Osteocyte (in vitro differentiated cells): ENCODE data around the gene ADAMTSL3. TPM values are rescaled to one million over a fixed set of nuclear protein-coding genes. Genes with fewer than 3 reads are reported as not detected.

Experiments used
- DNase-seq: peaks from one replicate; pipeline ENCODE4 v3.0.0; 2021; ENCODE audit warnings: mixed read lengths; ENCODE audit not compliant: unreplicated experiment; ENCODE audit errors: extremely low spot score
- H3K27ac Mint-ChIP-seq: one replicate; pipeline ENCODE4 v1.8.0; 2021; ENCODE audit warnings: mild to moderate bottlenecking, mixed read lengths; ENCODE audit not compliant: unreplicated experiment
- H3K27me3 Mint-ChIP-seq: one replicate; pipeline ENCODE4 v1.8.0; 2021; ENCODE audit warnings: mixed read lengths; ENCODE audit not compliant: unreplicated experiment
- H3K36me3 Mint-ChIP-seq: one replicate; pipeline ENCODE4 v1.8.0; 2021; ENCODE audit warnings: mixed read lengths; ENCODE audit not compliant: unreplicated experiment
- H3K4me1 Mint-ChIP-seq: one replicate; pipeline ENCODE4 v1.8.0; 2021; ENCODE audit warnings: mixed read lengths; ENCODE audit not compliant: unreplicated experiment
- H3K4me3 Mint-ChIP-seq: one replicate; pipeline ENCODE4 v1.8.0; 2021; ENCODE audit warnings: mild to moderate bottlenecking, moderate library complexity, mixed read lengths; ENCODE audit not compliant: unreplicated experiment
- H3K9me3 Mint-ChIP-seq: one replicate; pipeline ENCODE4 v1.8.0; 2021; ENCODE audit warnings: mixed read lengths; ENCODE audit not compliant: unreplicated experiment
- CTCF ChIP-seq: fragments of 200-600 bp; sonication (generic); IDR thresholded peaks from 2 replicates; pipeline ENCODE4 v1.5.0; 2021; ENCODE audit warnings: antibody characterized with exemption, mild to moderate bottlenecking, moderate library complexity
- total RNA-seq: library from RNA; stranded (reverse); gene quantifications from 2 replicates; pipeline ENCODE4 v1.2.1, GENCODE V29; 2021

The ADAMTSL3 gene
- total RNA-seq, 1 donor from 2014 or later: not detected

- Mint-ChIP-seq H3K36me3 (no peaks in the 10 kb centered on the region), H3K9me3 (peaks cover 6% of the 10 kb centered on the region), H3K27me3 (no peaks in the 10 kb centered on the region), H3K27ac (no peak overlapping the region), H3K4me1 (no peaks in the 10 kb centered on the region), H3K4me3 (no peak overlapping the region)
- no peak for TF ChIP-seq CTCF
- no peak for DNase-seq
Measured at GRCh38 chr15:83665480-83665879, 11.6 kb downstream of the ADAMTSL3 start.

GRCh38 chr15:83670672-83671229, 16.8 kb downstream of the ADAMTSL3 start:
- H3K36me3 Mint-ChIP-seq: no peaks in the 10 kb centered on the region
- no peaks in the 10 kb centered on the region for H3K27me3 Mint-ChIP-seq
- TF ChIP-seq CTCF: no peak
- H3K4me3 Mint-ChIP-seq: no peak overlapping the region
- no peak for DNase-seq
- H3K4me1 Mint-ChIP-seq: no peaks in the 10 kb centered on the region
- H3K27ac Mint-ChIP-seq: no peak overlapping the region
- H3K9me3 Mint-ChIP-seq: peaks cover 6% of the 10 kb centered on the region

GRCh38 chr15:83671603-83672002, 17.7 kb downstream of the ADAMTSL3 start:
- TF ChIP-seq CTCF: no peak
- H3K36me3 Mint-ChIP-seq: no peaks in the 10 kb centered on the region
- no peak overlapping the region for H3K4me3 Mint-ChIP-seq
- no peaks in the 10 kb centered on the region for H3K27me3 Mint-ChIP-seq
- H3K4me1 Mint-ChIP-seq: no peaks in the 10 kb centered on the region
- DNase-seq: no peak
- peaks cover 6% of the 10 kb centered on the region for H3K9me3 Mint-ChIP-seq
- no peak overlapping the region for H3K27ac Mint-ChIP-seq

- Mint-ChIP-seq H3K27ac (no peak overlapping the region), H3K27me3 (no peaks in the 10 kb centered on the region), H3K36me3 (no peaks in the 10 kb centered on the region), H3K4me1 (no peaks in the 10 kb centered on the region), H3K4me3 (no peak overlapping the region), H3K9me3 (peaks cover 10% of the 10 kb centered on the region)
- TF ChIP-seq CTCF: no peak
- no peak for DNase-seq
Measured at GRCh38 chr15:83673385-83673784, 19.5 kb downstream of the ADAMTSL3 start.

GRCh38 chr15:83682476-83683088, 28.7 kb downstream of the ADAMTSL3 start:
- Mint-ChIP-seq H3K36me3 (no peaks in the 10 kb centered on the region), H3K27ac (no peak overlapping the region), H3K4me3 (no peak overlapping the region), H3K4me1 (no peaks in the 10 kb centered on the region), H3K9me3 (peaks cover 7% of the 10 kb centered on the region), H3K27me3 (no peaks in the 10 kb centered on the region)
- DNase-seq: no peak
- no peak for TF ChIP-seq CTCF
